ENCODE measurements around the gene OSBP2. TPM values are rescaled to one million over a fixed set of nuclear protein-coding genes. Genes with fewer than 3 reads are reported as not detected.

OSBP2 gene
- total and polyA plus RNA-seq, 2 of the 13 experiments (the other 11 are each of a cell fraction or from before 2014, with no cell fraction given) = 5.0 to 7.7 TPM

- TF ChIP-seq MLX (CRISPR knock-in tag; IDR thresholded peaks at IDR 0.05) = no peak; the same call in 1 of the 2 replicates
- TF ChIP-seq ZKSCAN1 (IDR thresholded peaks at IDR 0.05; ENCODE audit: low read length) = no peak
- TF ChIP-seq ZNF160 (CRISPR knock-in tag; IDR thresholded peaks at IDR 0.05) = no peak
- no peak for TF ChIP-seq AGO2 (optimal IDR thresholded peaks at IDR 0.05; ENCODE audit: low read depth, low read length)
- no peak for TF ChIP-seq ZNF329 (CRISPR knock-in tag; IDR thresholded peaks at IDR 0.05; ENCODE audit: low read depth)
- 0 out of 2 replicates have a peak, but pooled peaks have one; percentile 34 for TF ChIP-seq ZNF644 (CRISPR knock-in tag; IDR thresholded peaks at IDR 0.05; ENCODE audit: low read depth)
- no peak for TF ChIP-seq FLYWCH1 (CRISPR knock-in tag; IDR thresholded peaks at IDR 0.05)
- no peak for TF ChIP-seq ZNF12 (CRISPR knock-in tag; IDR thresholded peaks at IDR 0.05)
- TF ChIP-seq ZNF737 (CRISPR knock-in tag; IDR thresholded peaks at IDR 0.05; ENCODE audit: borderline replicate concordance) = no peak
- peak; percentile 66 for TF ChIP-seq HDAC1 (CRISPR knock-in tag; IDR thresholded peaks at IDR 0.05)
- TF ChIP-seq ZNF407 (CRISPR knock-in tag; IDR thresholded peaks at IDR 0.05; ENCODE audit: not compliant biosample characterization) = no peak
- no peak for TF ChIP-seq EED (CRISPR knock-in tag; IDR thresholded peaks at IDR 0.05)
- TF ChIP-seq PTBP1 (IDR thresholded peaks at IDR 0.05; ENCODE audit: low read depth, low read length, poor library complexity, severe bottlenecking) = no peak
- TF ChIP-seq BRD4 (CRISPR knock-in tag; IDR thresholded peaks at IDR 0.05) = no peak
- TF ChIP-seq AGO1 (IDR thresholded peaks at IDR 0.05; ENCODE audit: low read depth, low read length, poor library complexity, severe bottlenecking) = no peak
These were observed 168.6 kb downstream of the OSBP2 start (continued) for GRCh38 chr22:30863081-30863833.
